ENCODE data around the gene GRAMD1C.

- no peak for TF ChIP-seq YY1 (IDR thresholded peaks at IDR 0.05; ENCODE audit: low read depth)
- no peak for TF ChIP-seq CEBPB (IDR thresholded peaks at IDR 0.05)
- TF ChIP-seq TAF1 (IDR thresholded peaks at IDR 0.05; ENCODE audit: low read depth), result no peak
- no peak for TF ChIP-seq CREB1 (IDR thresholded peaks at IDR 0.05; ENCODE audit: low read depth)
- no peak for TF ChIP-seq MAX (IDR thresholded peaks at IDR 0.05)
- TF ChIP-seq NFIC (IDR thresholded peaks at IDR 0.05), result no peak
- TF ChIP-seq TCF12 (IDR thresholded peaks at IDR 0.05; ENCODE audit: low read depth), result no peak
Observed at GRCh38 chr3:113963879-113964278, 125.3 kb downstream of the GRAMD1C start.

Measured in Ishikawa (cell line).